Measurements from ENCODE around the gene RETREG3. TPM values are rescaled to one million over a fixed set of nuclear protein-coding genes. Genes with fewer than 3 reads are reported as not detected.

The RETREG3 gene
- total and polyA plus RNA-seq, 2 of the 13 experiments (the other 11 are each of a cell fraction or from before 2014, with no cell fraction given), result 47.0 to 55.8 TPM

DNA sequence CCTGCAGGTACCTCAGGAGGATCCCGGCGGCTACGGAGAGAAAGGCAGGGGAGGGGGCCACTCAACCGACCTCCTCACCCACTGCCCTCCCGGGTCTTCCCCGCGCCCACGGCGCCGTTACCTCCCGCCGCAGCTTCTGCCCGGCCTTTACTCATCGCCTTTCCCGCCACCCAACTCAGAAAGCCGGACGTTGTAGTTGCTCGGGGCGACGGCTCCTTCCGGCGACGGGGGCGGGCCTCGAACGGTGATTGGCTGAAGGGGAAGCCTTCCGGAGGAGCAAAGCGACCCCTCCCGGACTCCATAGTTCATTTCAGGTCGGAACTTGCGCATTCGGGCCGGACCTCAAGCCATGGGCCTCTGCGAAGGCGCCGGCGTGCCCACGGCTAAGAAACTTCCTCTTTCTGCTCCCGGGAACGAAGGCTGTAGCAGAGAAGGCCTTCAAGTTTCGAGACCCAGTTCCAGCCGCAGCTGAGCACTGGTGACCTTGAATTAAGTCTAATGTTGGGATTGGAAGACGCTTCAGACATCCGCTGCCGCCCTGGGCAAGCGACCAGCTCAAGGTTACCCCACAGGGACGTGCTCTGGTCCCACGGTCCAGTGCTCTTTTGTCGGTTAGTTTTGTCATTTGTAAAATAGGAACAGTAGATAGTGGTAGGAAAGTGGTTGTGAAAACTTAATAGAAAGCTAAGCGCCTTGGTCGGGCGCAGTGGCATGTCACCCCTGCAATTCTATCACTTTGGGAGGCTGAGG is 31.5 kb downstream of the RETREG3 start, which contains the start of gene PSMC3IP (continued):
- TF ChIP-seq, protein P1, sequence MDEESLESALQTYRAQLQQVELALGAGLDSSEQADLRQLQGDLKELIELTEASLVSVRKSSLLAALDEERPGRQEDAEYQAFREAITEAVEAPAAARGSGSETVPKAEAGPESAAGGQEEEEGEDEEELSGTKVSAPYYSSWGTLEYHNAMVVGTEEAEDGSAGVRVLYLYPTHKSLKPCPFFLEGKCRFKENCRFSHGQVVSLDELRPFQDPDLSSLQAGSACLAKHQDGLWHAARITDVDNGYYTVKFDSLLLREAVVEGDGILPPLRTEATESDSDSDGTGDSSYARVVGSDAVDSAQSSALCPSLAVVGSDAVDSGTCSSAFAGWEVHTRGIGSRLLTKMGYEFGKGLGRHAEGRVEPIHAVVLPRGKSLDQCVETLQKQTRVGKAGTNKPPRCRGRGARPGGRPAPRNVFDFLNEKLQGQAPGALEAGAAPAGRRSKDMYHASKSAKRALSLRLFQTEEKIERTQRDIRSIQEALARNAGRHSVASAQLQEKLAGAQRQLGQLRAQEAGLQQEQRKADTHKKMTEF (CRISPR knock-in tag; IDR thresholded peaks at IDR 0.05), result peak; percentile 91
- TF ChIP-seq ZFX (CRISPR knock-in tag; IDR thresholded peaks at IDR 0.05; ENCODE audit: low read depth) (peak; percentile 95), ZNF644 (CRISPR knock-in tag; IDR thresholded peaks at IDR 0.05; ENCODE audit: low read depth) (no peak), ZBTB42 (CRISPR knock-in tag; IDR thresholded peaks at IDR 0.05) (no peak; the same call in 1 of the 2 replicates), ARNTL (CRISPR knock-in tag; IDR thresholded peaks at IDR 0.05) (peak; percentile 28), CENPT (CRISPR knock-in tag; IDR thresholded peaks at IDR 0.05; ENCODE audit: low read depth) (no peak; the same call in 1 of the 2 replicates), ZNF737 (CRISPR knock-in tag; IDR thresholded peaks at IDR 0.05; ENCODE audit: borderline replicate concordance) (no peak), ONECUT2 (CRISPR knock-in tag; IDR thresholded peaks at IDR 0.05) (no peak), ZNF510 (CRISPR knock-in tag; IDR thresholded peaks at IDR 0.05; ENCODE audit: low read depth) (no peak)
- TF ChIP-seq, protein P2, sequence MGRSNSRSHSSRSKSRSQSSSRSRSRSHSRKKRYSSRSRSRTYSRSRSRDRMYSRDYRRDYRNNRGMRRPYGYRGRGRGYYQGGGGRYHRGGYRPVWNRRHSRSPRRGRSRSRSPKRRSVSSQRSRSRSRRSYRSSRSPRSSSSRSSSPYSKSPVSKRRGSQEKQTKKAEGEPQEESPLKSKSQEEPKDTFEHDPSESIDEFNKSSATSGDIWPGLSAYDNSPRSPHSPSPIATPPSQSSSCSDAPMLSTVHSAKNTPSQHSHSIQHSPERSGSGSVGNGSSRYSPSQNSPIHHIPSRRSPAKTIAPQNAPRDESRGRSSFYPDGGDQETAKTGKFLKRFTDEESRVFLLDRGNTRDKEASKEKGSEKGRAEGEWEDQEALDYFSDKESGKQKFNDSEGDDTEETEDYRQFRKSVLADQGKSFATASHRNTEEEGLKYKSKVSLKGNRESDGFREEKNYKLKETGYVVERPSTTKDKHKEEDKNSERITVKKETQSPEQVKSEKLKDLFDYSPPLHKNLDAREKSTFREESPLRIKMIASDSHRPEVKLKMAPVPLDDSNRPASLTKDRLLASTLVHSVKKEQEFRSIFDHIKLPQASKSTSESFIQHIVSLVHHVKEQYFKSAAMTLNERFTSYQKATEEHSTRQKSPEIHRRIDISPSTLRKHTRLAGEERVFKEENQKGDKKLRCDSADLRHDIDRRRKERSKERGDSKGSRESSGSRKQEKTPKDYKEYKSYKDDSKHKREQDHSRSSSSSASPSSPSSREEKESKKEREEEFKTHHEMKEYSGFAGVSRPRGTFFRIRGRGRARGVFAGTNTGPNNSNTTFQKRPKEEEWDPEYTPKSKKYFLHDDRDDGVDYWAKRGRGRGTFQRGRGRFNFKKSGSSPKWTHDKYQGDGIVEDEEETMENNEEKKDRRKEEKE (IDR thresholded peaks at IDR 0.05), result no peak
- TF ChIP-seq, protein P3, sequence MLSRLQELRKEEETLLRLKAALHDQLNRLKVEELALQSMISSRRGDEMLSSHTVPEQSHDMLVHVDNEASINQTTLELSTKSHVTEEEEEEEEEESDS (CRISPR knock-in tag; IDR thresholded peaks at IDR 0.05; ENCODE audit: borderline replicate concordance), result no peak
- TF ChIP-seq, protein P4, sequence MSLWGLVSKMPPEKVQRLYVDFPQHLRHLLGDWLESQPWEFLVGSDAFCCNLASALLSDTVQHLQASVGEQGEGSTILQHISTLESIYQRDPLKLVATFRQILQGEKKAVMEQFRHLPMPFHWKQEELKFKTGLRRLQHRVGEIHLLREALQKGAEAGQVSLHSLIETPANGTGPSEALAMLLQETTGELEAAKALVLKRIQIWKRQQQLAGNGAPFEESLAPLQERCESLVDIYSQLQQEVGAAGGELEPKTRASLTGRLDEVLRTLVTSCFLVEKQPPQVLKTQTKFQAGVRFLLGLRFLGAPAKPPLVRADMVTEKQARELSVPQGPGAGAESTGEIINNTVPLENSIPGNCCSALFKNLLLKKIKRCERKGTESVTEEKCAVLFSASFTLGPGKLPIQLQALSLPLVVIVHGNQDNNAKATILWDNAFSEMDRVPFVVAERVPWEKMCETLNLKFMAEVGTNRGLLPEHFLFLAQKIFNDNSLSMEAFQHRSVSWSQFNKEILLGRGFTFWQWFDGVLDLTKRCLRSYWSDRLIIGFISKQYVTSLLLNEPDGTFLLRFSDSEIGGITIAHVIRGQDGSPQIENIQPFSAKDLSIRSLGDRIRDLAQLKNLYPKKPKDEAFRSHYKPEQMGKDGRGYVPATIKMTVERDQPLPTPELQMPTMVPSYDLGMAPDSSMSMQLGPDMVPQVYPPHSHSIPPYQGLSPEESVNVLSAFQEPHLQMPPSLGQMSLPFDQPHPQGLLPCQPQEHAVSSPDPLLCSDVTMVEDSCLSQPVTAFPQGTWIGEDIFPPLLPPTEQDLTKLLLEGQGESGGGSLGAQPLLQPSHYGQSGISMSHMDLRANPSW (CRISPR knock-in tag; IDR thresholded peaks at IDR 0.05; ENCODE audit: borderline replicate concordance), result peak; percentile 74; the same call in 1 of the 2 replicates
- TF ChIP-seq, protein P5, sequence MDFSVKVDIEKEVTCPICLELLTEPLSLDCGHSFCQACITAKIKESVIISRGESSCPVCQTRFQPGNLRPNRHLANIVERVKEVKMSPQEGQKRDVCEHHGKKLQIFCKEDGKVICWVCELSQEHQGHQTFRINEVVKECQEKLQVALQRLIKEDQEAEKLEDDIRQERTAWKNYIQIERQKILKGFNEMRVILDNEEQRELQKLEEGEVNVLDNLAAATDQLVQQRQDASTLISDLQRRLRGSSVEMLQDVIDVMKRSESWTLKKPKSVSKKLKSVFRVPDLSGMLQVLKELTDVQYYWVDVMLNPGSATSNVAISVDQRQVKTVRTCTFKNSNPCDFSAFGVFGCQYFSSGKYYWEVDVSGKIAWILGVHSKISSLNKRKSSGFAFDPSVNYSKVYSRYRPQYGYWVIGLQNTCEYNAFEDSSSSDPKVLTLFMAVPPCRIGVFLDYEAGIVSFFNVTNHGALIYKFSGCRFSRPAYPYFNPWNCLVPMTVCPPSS (IDR thresholded peaks at IDR 0.05), result no peak
- TF ChIP-seq, protein P6, sequence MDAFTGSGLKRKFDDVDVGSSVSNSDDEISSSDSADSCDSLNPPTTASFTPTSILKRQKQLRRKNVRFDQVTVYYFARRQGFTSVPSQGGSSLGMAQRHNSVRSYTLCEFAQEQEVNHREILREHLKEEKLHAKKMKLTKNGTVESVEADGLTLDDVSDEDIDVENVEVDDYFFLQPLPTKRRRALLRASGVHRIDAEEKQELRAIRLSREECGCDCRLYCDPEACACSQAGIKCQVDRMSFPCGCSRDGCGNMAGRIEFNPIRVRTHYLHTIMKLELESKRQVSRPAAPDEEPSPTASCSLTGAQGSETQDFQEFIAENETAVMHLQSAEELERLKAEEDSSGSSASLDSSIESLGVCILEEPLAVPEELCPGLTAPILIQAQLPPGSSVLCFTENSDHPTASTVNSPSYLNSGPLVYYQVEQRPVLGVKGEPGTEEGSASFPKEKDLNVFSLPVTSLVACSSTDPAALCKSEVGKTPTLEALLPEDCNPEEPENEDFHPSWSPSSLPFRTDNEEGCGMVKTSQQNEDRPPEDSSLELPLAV (CRISPR knock-in tag; conservative IDR thresholded peaks at IDR 0.05; ENCODE audit: low read depth), result no peak
- TF ChIP-seq, protein P7, sequence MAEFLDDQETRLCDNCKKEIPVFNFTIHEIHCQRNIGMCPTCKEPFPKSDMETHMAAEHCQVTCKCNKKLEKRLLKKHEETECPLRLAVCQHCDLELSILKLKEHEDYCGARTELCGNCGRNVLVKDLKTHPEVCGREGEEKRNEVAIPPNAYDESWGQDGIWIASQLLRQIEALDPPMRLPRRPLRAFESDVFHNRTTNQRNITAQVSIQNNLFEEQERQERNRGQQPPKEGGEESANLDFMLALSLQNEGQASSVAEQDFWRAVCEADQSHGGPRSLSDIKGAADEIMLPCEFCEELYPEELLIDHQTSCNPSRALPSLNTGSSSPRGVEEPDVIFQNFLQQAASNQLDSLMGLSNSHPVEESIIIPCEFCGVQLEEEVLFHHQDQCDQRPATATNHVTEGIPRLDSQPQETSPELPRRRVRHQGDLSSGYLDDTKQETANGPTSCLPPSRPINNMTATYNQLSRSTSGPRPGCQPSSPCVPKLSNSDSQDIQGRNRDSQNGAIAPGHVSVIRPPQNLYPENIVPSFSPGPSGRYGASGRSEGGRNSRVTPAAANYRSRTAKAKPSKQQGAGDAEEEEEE (CRISPR knock-in tag; IDR thresholded peaks at IDR 0.05; ENCODE audit: borderline replicate concordance), result peak; percentile 93; the same call in 1 of the 2 replicates

Data from HepG2 (cell line).